ENCODE results near the gene EI24. TPM values are rescaled to one million over a fixed set of nuclear protein-coding genes. Genes with fewer than 3 reads are reported as not detected.

Gene EI24
- total RNA-seq, 4 donors from 2014 or later: 62.2 to 86.0 (median 83.0) TPM

- peaks cover 0 to 14% (median 0%) of the 10 kb centered on the region in 3 donors for H3K4me1 ChIP-seq
- 29 to 64% methylated on average over 3 of the region's 3 CpGs for WGBS, 2 donors (ENCODE audit: low coverage in 1 of 2)
- H3K4me3 ChIP-seq: no peak overlapping the region
- no peaks in the 10 kb centered on the region for H3K9me3 ChIP-seq
- no peaks in the 10 kb centered on the region for H3K27me3 ChIP-seq
- TF ChIP-seq CTCF (IDR thresholded peaks at IDR 0.05): no peak
- TF ChIP-seq EP300 (IDR thresholded peaks at IDR 0.05): no peak
- no peak for TF ChIP-seq POLR2A (IDR thresholded peaks at IDR 0.05)
- no peak for TF ChIP-seq POLR2AphosphoS5 (IDR thresholded peaks at IDR 0.05)
- H3K27ac ChIP-seq: no peak overlapping the region
- H3K36me3 ChIP-seq: peaks cover 0 to 21% of the 10 kb centered on the region in 2 donors
- no peak for ATAC-seq
Measured at GRCh38 chr11:125588505-125588904, 19.2 kb downstream of the EI24 start.

GRCh38 chr11:125591649-125592304 is 22.5 kb downstream of the EI24 start:
- peak; percentile 30 for ATAC-seq
- H3K9me3 ChIP-seq: no peaks in the 10 kb centered on the region
- peaks cover 0 to 37% (median 0%) of the 10 kb centered on the region in 3 donors for H3K4me1 ChIP-seq
- H3K27ac ChIP-seq: peak overlapping the region; percentile 91 to 97 (median 96)
- H3K4me3 ChIP-seq: peak overlapping the region; percentile 72 to 92
- H3K36me3 ChIP-seq: peaks cover 0 to 7% of the 10 kb centered on the region in 2 donors
- peak; percentile 24 for TF ChIP-seq POLR2AphosphoS5 (IDR thresholded peaks at IDR 0.05)
- no peak for TF ChIP-seq POLR2A (IDR thresholded peaks at IDR 0.05)
- 1 to 2% methylated on average over 13 to 15 of the region's 30 CpGs for WGBS, 2 donors (ENCODE audit: low coverage in 1 of 2)
- no peaks in the 10 kb centered on the region for H3K27me3 ChIP-seq

GRCh38 chr11:125592305-125593113 is 23.2 kb downstream of the EI24 start, which contains the start of gene STT3A:
Gene STT3A, plus strand, starts transcription at chr11:125592852. Its CDS starts 3,064 bp downstream, at chr11:125595916.
- peaks cover 0 to 37% (median 0%) of the 10 kb centered on the region in 3 donors for H3K4me1 ChIP-seq
- H3K9me3 ChIP-seq: no peaks in the 10 kb centered on the region
- peak; percentile 99 for ATAC-seq
- no peaks in the 10 kb centered on the region for H3K27me3 ChIP-seq
- peak within 1 kb of the TSS; percentile 91 to 97 (median 96) for H3K27ac ChIP-seq
- peak within 1 kb of the TSS; percentile 92 to 97 for H3K4me3 ChIP-seq
- TF ChIP-seq EP300 (IDR thresholded peaks at IDR 0.05) (no peak), POLR2A (IDR thresholded peaks at IDR 0.05) (peak; percentile 75 to 76), POLR2AphosphoS5 (IDR thresholded peaks at IDR 0.05) (peak; percentile 96), CTCF (IDR thresholded peaks at IDR 0.05) (peak in 1 of 4 experiments; percentile 8)
- H3K36me3 ChIP-seq: peaks cover 0 to 13% of the 10 kb centered on the region in 2 donors
- WGBS, 2 donors (ENCODE audit: low coverage in 1 of 2): 0% methylated on average over 14 to 37 of the region's 55 CpGs

- ATAC-seq: no peak
- Histone ChIP-seq H3K27me3 (no peaks in the 10 kb centered on the region), H3K4me1 (peaks cover 0 to 37% (median 0%) of the 10 kb centered on the region in 3 donors), H3K4me3 (peak overlapping the region; percentile 92 to 97), H3K36me3 (peaks cover 0 to 20% of the 10 kb centered on the region in 2 donors), H3K9me3 (no peaks in the 10 kb centered on the region), H3K27ac (peak overlapping the region; percentile 36 to 95 (median 86))
- 0 to 1% methylated on average over 18 of the region's 18 CpGs for WGBS, 2 donors (ENCODE audit: low coverage in 1 of 2)
- no peak for TF ChIP-seq POLR2AphosphoS5 (IDR thresholded peaks at IDR 0.05)
- no peak for TF ChIP-seq CTCF (IDR thresholded peaks at IDR 0.05)
- TF ChIP-seq EP300 (IDR thresholded peaks at IDR 0.05): no peak
- TF ChIP-seq POLR2A (IDR thresholded peaks at IDR 0.05): no peak
Measured at GRCh38 chr11:125593114-125593820, 24.0 kb downstream of the EI24 start.

GRCh38 chr11:125594958-125595357 is 25.7 kb downstream of the EI24 start:
- peaks cover 0 to 37% of the 10 kb centered on the region in 2 donors for H3K36me3 ChIP-seq
- TF ChIP-seq CTCF (IDR thresholded peaks at IDR 0.05) (no peak), EP300 (IDR thresholded peaks at IDR 0.05) (no peak), POLR2AphosphoS5 (IDR thresholded peaks at IDR 0.05) (no peak), POLR2A (IDR thresholded peaks at IDR 0.05) (no peak)
- 56 to 77% methylated on average over 3 of the region's 3 CpGs for WGBS, 2 donors (ENCODE audit: low coverage in 1 of 2)
- no peaks in the 10 kb centered on the region for H3K9me3 ChIP-seq
- no peak overlapping the region for H3K27ac ChIP-seq
- ATAC-seq: no peak
- H3K27me3 ChIP-seq: no peaks in the 10 kb centered on the region
- H3K4me1 ChIP-seq: peaks cover 0 to 37% (median 0%) of the 10 kb centered on the region in 3 donors
- no peak overlapping the region for H3K4me3 ChIP-seq

Data from gastroesophageal sphincter (tissue), 4 donors.